GM12801 (cell line): ENCODE data around the gene TMEM201.

Source experiments
- CTCF ChIP-seq: IDR thresholded peaks from one replicate; pipeline ENCODE4 v1.5.1; 2011; ENCODE audit warnings: control low read depth; ENCODE audit not compliant: insufficient read length; ENCODE audit errors: extremely low read depth

TMEM201 gene

GRCh38 chr1:9573723-9574122 lies 15.0 kb upstream of the TMEM201 start:
- no peak for TF ChIP-seq CTCF

GRCh38 chr1:9575486-9575885 lies 13.2 kb upstream of the TMEM201 start:
- TF ChIP-seq CTCF, result no peak

- no peak for TF ChIP-seq CTCF
Measured at GRCh38 chr1:9576903-9577302, 11.8 kb upstream of the TMEM201 start.

GRCh38 chr1:9577423-9577822 lies 11.3 kb upstream of the TMEM201 start:
- no peak for TF ChIP-seq CTCF

- TF ChIP-seq CTCF, result no peak
Measured at GRCh38 chr1:9580942-9581341, 7.8 kb upstream of the TMEM201 start.

GRCh38 chr1:9586147-9586766 lies 2.5 kb upstream of the TMEM201 start:
- no peak for TF ChIP-seq CTCF

- no peak for TF ChIP-seq CTCF
Measured at GRCh38 chr1:9589144-9589718, 520 bp downstream of the TMEM201 start.
